Neuronal stem cell (in vitro differentiated cells): Measurements from ENCODE around the gene SULF2.

Experiments
- DNase-seq: peaks from one replicate; pipeline ENCODE4 v3.0.0-alpha.2; 2013; ENCODE audit warnings: low spot score
- H2AFZ ChIP-seq: one replicate; pipeline ENCODE4 v1.6.1; 2013; ENCODE audit warnings: mild to moderate bottlenecking, low read length, inconsistent platforms
- H2AK5ac ChIP-seq: 2 replicates; pipeline ENCODE4 v1.6.1; 2013; ENCODE audit warnings: low read depth, mild to moderate bottlenecking, inconsistent platforms, low read length, moderate library complexity, mixed read lengths
- H2BK120ac ChIP-seq: 2 replicates; pipeline ENCODE4 v1.6.1; 2013; ENCODE audit warnings: low read depth, mild to moderate bottlenecking, inconsistent platforms, low read length, moderate library complexity, mixed read lengths
- H2BK12ac ChIP-seq: one replicate; pipeline ENCODE4 v1.6.1; 2013; ENCODE audit warnings: low read length, inconsistent platforms
- H2BK15ac ChIP-seq: 2 replicates; pipeline ENCODE4 v1.6.1; 2013; ENCODE audit warnings: mild to moderate bottlenecking, low read length, inconsistent platforms, mixed read lengths
- H2BK5ac ChIP-seq: one replicate; pipeline ENCODE4 v1.6.1; 2013; ENCODE audit warnings: inconsistent platforms, mild to moderate bottlenecking, low read length, moderate library complexity
- H3K14ac ChIP-seq: one replicate; pipeline ENCODE4 v1.6.1; 2013; ENCODE audit warnings: low read length, inconsistent platforms
- H3K18ac ChIP-seq: 2 replicates; pipeline ENCODE4 v1.6.1; 2013; ENCODE audit warnings: low read length, inconsistent platforms
- H3K23ac ChIP-seq: 2 replicates; pipeline ENCODE4 v1.6.1; 2013; ENCODE audit warnings: low read depth, mild to moderate bottlenecking, mixed read lengths, low read length, inconsistent platforms; ENCODE audit not compliant: poor library complexity
- H3K27ac ChIP-seq: replicated peaks from 3 replicates; pipeline ENCODE4 v1.5.1; 2013; ENCODE audit warnings: low read length, inconsistent platforms
- H3K27me3 ChIP-seq, 3 experiments: 2 replicates each; pipeline ENCODE4 v1.6.1; 2013; ENCODE audit warnings: low read length in 3 of 3, mild to moderate bottlenecking in 2 of 3, inconsistent platforms in 1 of 3, low read depth in 1 of 3, mixed read lengths in 1 of 3, moderate library complexity in 1 of 3; ENCODE audit not compliant: control insufficient read depth in 3 of 3, insufficient read depth in 3 of 3
- H3K36me3 ChIP-seq, 2 donors: replicated peaks in 1 of 2; 2 replicates each; pipeline ENCODE4 v1.6.1; 2013; ENCODE audit warnings: low read length in 2 of 2; ENCODE audit not compliant: control insufficient read depth in 2 of 2, insufficient read depth in 2 of 2
- H3K4ac ChIP-seq: 2 replicates; pipeline ENCODE4 v1.6.1; 2013; ENCODE audit warnings: inconsistent platforms, mild to moderate bottlenecking, low read length, moderate library complexity
- H3K4me1 ChIP-seq, 2 donors: 1 replicate in 1 of 2; 2 replicates in 1 of 2; pipeline ENCODE4 v1.6.1; 2013; ENCODE audit warnings: low read length in 2 of 2, low read depth in 1 of 2; ENCODE audit not compliant: control insufficient read depth in 2 of 2, insufficient read depth in 1 of 2
- H3K4me2 ChIP-seq: one replicate; pipeline ENCODE4 v1.6.1; 2013; ENCODE audit warnings: mild to moderate bottlenecking, low read length, inconsistent platforms; ENCODE audit not compliant: insufficient read depth, poor library complexity, severe bottlenecking
- H3K4me3 ChIP-seq, 2 donors: 2 replicates each; pipeline ENCODE4 v1.5.1; 2013; ENCODE audit warnings: low read length in 2 of 2, mild to moderate bottlenecking in 2 of 2, inconsistent platforms in 1 of 2, moderate library complexity in 1 of 2
- H3K79me1 ChIP-seq: one replicate; pipeline ENCODE4 v1.6.1; 2013; ENCODE audit warnings: low read depth, mild to moderate bottlenecking, inconsistent platforms, low read length, moderate library complexity
- H3K9ac ChIP-seq: one replicate; pipeline ENCODE4 v1.6.1; 2013; ENCODE audit warnings: mild to moderate bottlenecking, low read depth, low read length, inconsistent platforms; ENCODE audit not compliant: poor library complexity
- H3K9me3 ChIP-seq, 2 donors: replicated peaks in 1 of 2; 2 replicates each; pipeline versions ENCODE3 to v1.6.1; 2013; ENCODE audit warnings: low read length in 2 of 2, mild to moderate bottlenecking in 2 of 2, inconsistent platforms in 1 of 2, low read depth in 1 of 2, mixed read lengths in 1 of 2, moderate library complexity in 1 of 2; ENCODE audit not compliant: control insufficient read depth in 2 of 2, insufficient read depth in 1 of 2
- H4K8ac ChIP-seq: one replicate; pipeline ENCODE4 v1.6.1; 2013; ENCODE audit warnings: low read depth, mild to moderate bottlenecking, inconsistent platforms, low read length, moderate library complexity
- H4K91ac ChIP-seq: one replicate; pipeline ENCODE4 v1.6.1; 2013; ENCODE audit warnings: low read length, low read depth, mild to moderate bottlenecking, inconsistent platforms; ENCODE audit not compliant: poor library complexity
- WGBS, 2 donors: extraction: QIAGEN DNeasy Blood & Tissue Kit; methylation state at CpG; one replicate each; pipeline ENCODE4 v1.1.7; 2013; ENCODE audit warnings: missing lambda C conversion rate in 2 of 2, mixed read lengths in 1 of 2; ENCODE audit not compliant: insufficient read length in 2 of 2, insufficient replicate concordance in 1 of 2; ENCODE audit errors: extremely low coverage in 2 of 2; 5-methylcytosine and 5-hydroxymethylcytosine counted together

SULF2 gene

DNA sequence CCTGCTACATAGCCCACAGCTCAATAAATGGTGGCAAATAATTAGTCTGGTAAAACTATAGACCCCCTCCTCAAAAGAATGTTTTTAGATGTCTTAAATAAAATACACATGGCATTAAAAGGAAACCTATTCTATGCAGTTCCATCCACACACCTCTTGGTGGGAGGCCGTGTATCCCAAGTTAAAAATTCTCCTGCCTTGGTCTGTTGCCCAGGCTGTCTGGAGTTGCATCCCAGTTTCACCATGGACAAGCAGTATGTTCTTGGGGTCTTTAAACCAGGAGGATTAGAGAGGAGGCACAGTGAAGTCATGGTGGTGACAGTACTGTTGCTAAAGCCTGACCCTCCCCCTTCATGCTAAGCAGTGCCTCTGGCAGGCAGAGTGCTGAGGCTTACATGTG lies 95.5 kb downstream of the SULF2 start:
- no peak for DNase-seq
- Histone ChIP-seq H3K9ac (no peak overlapping the region), H3K79me1 (no peaks in the 10 kb centered on the region), H2AFZ (no peak overlapping the region), H2BK120ac (no peak overlapping the region), H4K8ac (no peak overlapping the region), H3K4me1 (peaks cover 4 to 9% of the 10 kb centered on the region in 2 donors), H3K18ac (no peak overlapping the region), H3K27me3 (no peaks in the 10 kb centered on the region), H3K36me3 (peaks cover 8 to 13% of the 10 kb centered on the region in 2 donors), H3K4ac (no peak overlapping the region), H3K14ac (no peak overlapping the region), H3K4me2 (no peak overlapping the region), H3K4me3 (peak overlapping the region in 1 of 2 donors; percentile 13), H3K9me3 (peaks cover 0 to 21% of the 10 kb centered on the region in 2 donors), H2BK15ac (no peak overlapping the region), H2AK5ac (no peak overlapping the region), H2BK5ac (no peak overlapping the region), H3K27ac (no peak overlapping the region), H3K23ac (no peak overlapping the region), H2BK12ac (no peak overlapping the region), H4K91ac (no peak overlapping the region)
- no CpG with 5 or more reads among the region's 1 CpG for WGBS, 2 donors

DNA sequence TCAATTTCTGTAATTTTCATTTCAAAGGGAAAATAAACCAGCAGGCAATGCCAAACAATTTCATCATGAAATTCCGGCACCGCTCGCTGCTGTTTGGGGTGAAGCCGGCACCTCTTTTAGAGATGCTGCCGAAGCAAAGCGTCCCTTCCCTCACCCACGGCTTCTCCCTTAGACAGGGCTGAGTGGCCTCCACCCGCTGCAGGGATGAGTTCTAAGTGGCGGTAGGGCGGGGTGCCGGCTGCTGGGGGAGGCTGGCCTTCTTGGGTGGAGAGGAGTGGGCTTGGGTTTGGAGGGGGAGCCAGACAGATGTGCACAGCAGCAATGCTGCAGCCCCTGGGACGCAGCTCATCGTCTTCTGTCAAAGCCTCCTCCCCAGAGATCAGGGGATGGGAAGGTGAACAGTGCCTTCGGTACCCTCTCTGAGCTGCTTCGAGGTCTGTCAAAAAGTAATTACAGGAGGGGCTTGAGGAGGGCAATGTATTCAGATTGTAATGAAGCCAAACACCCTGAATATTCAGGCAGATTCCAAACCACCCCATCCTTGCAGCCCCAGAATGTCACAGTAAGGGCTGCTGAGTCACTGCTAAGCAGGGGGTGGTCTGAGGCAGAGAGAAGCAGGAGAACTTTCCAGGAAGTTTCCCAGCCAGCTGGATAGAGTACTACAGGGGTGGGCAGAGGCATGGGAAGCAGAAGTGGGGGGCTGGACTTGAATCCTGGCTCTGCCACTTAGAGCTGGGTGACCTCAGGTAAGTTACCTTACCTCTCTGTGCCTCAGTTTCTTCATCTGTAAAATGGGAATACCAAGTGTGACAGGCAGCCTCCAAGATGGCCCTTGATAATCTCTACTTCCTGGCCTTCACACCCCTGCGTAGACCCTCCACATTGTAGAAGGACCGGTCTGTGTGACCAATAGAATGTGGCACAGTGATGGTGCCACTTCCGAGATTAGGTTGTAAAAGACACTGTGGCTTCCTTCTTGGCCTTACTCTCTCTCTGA lies 96.6 kb downstream of the SULF2 start:
- Histone ChIP-seq H4K91ac (no peak overlapping the region), H2BK5ac (no peak overlapping the region), H2AFZ (no peak overlapping the region), H4K8ac (no peak overlapping the region), H3K23ac (no peak overlapping the region), H3K27me3 (no peaks in the 10 kb centered on the region), H2BK15ac (no peak overlapping the region), H3K14ac (no peak overlapping the region), H3K36me3 (peaks cover 8 to 20% of the 10 kb centered on the region in 2 donors), H3K4ac (no peak overlapping the region), H3K9ac (no peak overlapping the region), H3K79me1 (no peaks in the 10 kb centered on the region), H2BK120ac (no peak overlapping the region), H3K27ac (no peak overlapping the region), H3K18ac (no peak overlapping the region), H3K4me2 (no peak overlapping the region), H3K9me3 (peaks cover 0 to 18% of the 10 kb centered on the region in 2 donors), H3K4me3 (no peak overlapping the region), H3K4me1 (peaks cover 4 to 9% of the 10 kb centered on the region in 2 donors), H2AK5ac (no peak overlapping the region), H2BK12ac (no peak overlapping the region)
- no CpG with 5 or more reads among the region's 18 CpGs for WGBS, 2 donors
- no peak for DNase-seq

DNA sequence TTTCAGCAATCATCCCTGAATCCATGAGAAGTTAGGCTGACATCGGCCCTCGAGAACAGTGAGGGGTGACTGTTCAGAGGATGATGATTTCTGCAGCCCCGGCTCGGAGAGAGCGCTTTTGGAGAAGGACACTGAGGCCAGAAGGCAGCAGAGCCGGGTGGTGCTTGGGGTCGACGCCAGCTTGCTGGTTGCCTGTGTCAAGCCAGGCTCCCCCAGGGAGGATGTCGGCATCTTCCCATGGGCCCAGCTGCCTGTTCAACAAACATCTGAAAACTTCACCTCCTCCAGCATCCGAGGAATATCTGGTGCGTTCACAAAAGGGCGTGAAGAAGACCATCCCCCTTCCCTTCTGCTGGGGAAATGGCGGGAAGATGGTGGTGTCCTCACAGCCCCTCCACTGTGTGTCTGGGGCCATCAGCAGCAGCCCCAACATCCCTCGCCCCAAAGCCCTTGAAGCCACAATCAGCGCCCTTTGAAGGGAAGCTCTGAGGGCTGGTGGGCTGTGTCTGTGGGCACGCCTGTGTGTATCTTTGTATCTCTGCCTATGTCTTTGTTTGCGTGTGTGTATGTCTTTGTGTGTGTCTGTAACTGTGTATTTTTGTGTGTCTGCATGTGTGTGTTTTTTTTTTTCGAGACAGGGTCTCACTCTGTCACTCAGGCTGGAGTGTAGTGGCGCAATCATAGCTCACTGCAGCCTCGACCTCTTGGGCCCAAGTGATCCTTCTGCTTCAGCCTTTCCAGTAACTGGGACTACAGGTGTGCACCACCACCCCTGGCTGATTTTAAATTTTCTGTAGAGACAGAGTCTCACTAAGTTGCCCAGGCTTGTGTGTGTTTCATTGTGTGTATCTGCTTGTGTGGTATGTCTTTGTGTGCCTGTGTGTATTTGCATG lies 97.9 kb downstream of the SULF2 start:
- Histone ChIP-seq H3K27me3 (no peaks in the 10 kb centered on the region), H3K4me2 (no peak overlapping the region), H3K14ac (no peak overlapping the region), H3K9ac (no peak overlapping the region), H3K4ac (no peak overlapping the region), H4K91ac (no peak overlapping the region), H3K79me1 (no peaks in the 10 kb centered on the region), H3K9me3 (peaks cover 0 to 15% of the 10 kb centered on the region in 2 donors), H3K4me3 (no peak overlapping the region), H2BK120ac (no peak overlapping the region), H2BK5ac (no peak overlapping the region), H2BK12ac (no peak overlapping the region), H3K18ac (no peak overlapping the region), H2AK5ac (no peak overlapping the region), H3K27ac (no peak overlapping the region), H3K36me3 (peaks cover 10 to 28% of the 10 kb centered on the region in 2 donors), H4K8ac (no peak overlapping the region), H3K23ac (no peak overlapping the region), H2AFZ (peak overlapping the region; percentile 47), H3K4me1 (peaks cover 4 to 9% of the 10 kb centered on the region in 2 donors), H2BK15ac (no peak overlapping the region)
- WGBS, 2 donors, result no CpG with 5 or more reads among the region's 20 CpGs
- DNase-seq, result no peak
